ENCODE results near the gene SVOPL. TPM values are rescaled to one million over a fixed set of nuclear protein-coding genes. Genes with fewer than 3 reads are reported as not detected.

SVOPL gene
- total and polyA plus RNA-seq, 2 experiments from 2014 or later = 2.3 to 4.5 TPM

- no peak for DNase-seq (ENCODE audit: low read depth in 1 of 2, low spot score in 1 of 2)
- H3K27me3 ChIP-seq = no peaks in the 10 kb centered on the region
- no peak for TF ChIP-seq CTCF (IDR thresholded peaks at IDR 0.05; ENCODE audit: low read depth, low read length)
- H3K27ac ChIP-seq = no peak overlapping the region
- H3K9me3 ChIP-seq (ENCODE audit: low read depth) = no peaks in the 10 kb centered on the region
- no peaks in the 10 kb centered on the region for H3K36me3 ChIP-seq
- H3K4me1 ChIP-seq (ENCODE audit: low read depth) = peaks cover 30% of the 10 kb centered on the region
- H3K4me3 ChIP-seq = no peak overlapping the region
Observed at GRCh38 chr7:138669364-138669763, 31.8 kb downstream of the SVOPL start.

- Histone ChIP-seq H3K27me3 (no peaks in the 10 kb centered on the region), H3K4me1 (ENCODE audit: low read depth) (peaks cover 33% of the 10 kb centered on the region), H3K4me3 (no peak overlapping the region), H3K27ac (no peak overlapping the region), H3K9me3 (ENCODE audit: low read depth) (no peaks in the 10 kb centered on the region), H3K36me3 (no peaks in the 10 kb centered on the region)
- TF ChIP-seq CTCF (IDR thresholded peaks at IDR 0.05; ENCODE audit: low read depth, low read length) = no peak
- no peak for DNase-seq (ENCODE audit: low read depth in 1 of 2, low spot score in 1 of 2)
Observed at GRCh38 chr7:138668946-138669345, 32.2 kb downstream of the SVOPL start.

GRCh38 chr7:138668229-138668596, 32.9 kb downstream of the SVOPL start:
- H3K27me3 ChIP-seq = no peaks in the 10 kb centered on the region
- TF ChIP-seq CTCF (IDR thresholded peaks at IDR 0.05; ENCODE audit: low read depth, low read length) = no peak
- H3K4me3 ChIP-seq = no peak overlapping the region
- H3K27ac ChIP-seq = peak overlapping the region; percentile 94
- DNase-seq (ENCODE audit: low read depth in 1 of 2, low spot score in 1 of 2) = no peak
- H3K36me3 ChIP-seq = no peaks in the 10 kb centered on the region
- H3K4me1 ChIP-seq (ENCODE audit: low read depth) = peaks cover 40% of the 10 kb centered on the region
- H3K9me3 ChIP-seq (ENCODE audit: low read depth) = no peaks in the 10 kb centered on the region

- H3K4me3 ChIP-seq = no peak overlapping the region
- H3K27ac ChIP-seq = peak overlapping the region; percentile 94
- no peak for TF ChIP-seq CTCF (IDR thresholded peaks at IDR 0.05; ENCODE audit: low read depth, low read length)
- peaks cover 45% of the 10 kb centered on the region for H3K4me1 ChIP-seq (ENCODE audit: low read depth)
- no peaks in the 10 kb centered on the region for H3K9me3 ChIP-seq (ENCODE audit: low read depth)
- DNase-seq (ENCODE audit: low read depth in 1 of 2, low spot score in 1 of 2) = no peak
- no peaks in the 10 kb centered on the region for H3K36me3 ChIP-seq
- no peaks in the 10 kb centered on the region for H3K27me3 ChIP-seq
Observed at GRCh38 chr7:138667535-138668228, 33.5 kb downstream of the SVOPL start.

- TF ChIP-seq CTCF (IDR thresholded peaks at IDR 0.05; ENCODE audit: low read depth, low read length) = no peak
- no peaks in the 10 kb centered on the region for H3K36me3 ChIP-seq
- peaks cover 58% of the 10 kb centered on the region for H3K4me1 ChIP-seq (ENCODE audit: low read depth)
- DNase-seq (ENCODE audit: low read depth in 1 of 2, low spot score in 1 of 2) = peak; percentile 12 to 88
- no peaks in the 10 kb centered on the region for H3K27me3 ChIP-seq
- no peaks in the 10 kb centered on the region for H3K9me3 ChIP-seq (ENCODE audit: low read depth)
- peak overlapping the region; percentile 94 for H3K27ac ChIP-seq
- no peak overlapping the region for H3K4me3 ChIP-seq
Observed at GRCh38 chr7:138666385-138666784, 34.8 kb downstream of the SVOPL start.

Measured in cardiac muscle cell (in vitro differentiated cells and primary cell).